ENCODE data around the gene DLGAP1.

DLGAP1 gene

DNA sequence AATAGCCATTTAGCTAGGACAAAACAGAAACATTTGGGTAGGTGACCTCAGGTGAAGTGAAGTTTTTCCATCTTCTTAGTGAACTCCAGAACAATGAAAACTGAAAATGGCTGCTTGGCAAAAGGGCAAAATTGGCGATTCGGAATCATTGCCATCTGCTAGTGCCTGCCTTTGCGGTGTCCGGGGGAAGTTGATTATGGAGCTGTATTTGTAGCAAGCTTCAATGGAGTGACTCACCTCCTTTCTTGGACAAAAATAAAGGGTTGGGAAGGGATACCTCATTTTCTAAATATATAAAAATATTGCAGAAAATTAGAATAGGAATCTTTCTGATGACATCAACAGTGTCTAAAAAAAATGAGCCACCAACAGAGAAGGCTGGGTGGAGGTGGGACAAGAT, 544.6 kb downstream of the DLGAP1 start:
- TF ChIP-seq EZH2 (IDR thresholded peaks at IDR 0.05; ENCODE audit: borderline replicate concordance, low read length) = no peak
- TF ChIP-seq, protein P1, sequence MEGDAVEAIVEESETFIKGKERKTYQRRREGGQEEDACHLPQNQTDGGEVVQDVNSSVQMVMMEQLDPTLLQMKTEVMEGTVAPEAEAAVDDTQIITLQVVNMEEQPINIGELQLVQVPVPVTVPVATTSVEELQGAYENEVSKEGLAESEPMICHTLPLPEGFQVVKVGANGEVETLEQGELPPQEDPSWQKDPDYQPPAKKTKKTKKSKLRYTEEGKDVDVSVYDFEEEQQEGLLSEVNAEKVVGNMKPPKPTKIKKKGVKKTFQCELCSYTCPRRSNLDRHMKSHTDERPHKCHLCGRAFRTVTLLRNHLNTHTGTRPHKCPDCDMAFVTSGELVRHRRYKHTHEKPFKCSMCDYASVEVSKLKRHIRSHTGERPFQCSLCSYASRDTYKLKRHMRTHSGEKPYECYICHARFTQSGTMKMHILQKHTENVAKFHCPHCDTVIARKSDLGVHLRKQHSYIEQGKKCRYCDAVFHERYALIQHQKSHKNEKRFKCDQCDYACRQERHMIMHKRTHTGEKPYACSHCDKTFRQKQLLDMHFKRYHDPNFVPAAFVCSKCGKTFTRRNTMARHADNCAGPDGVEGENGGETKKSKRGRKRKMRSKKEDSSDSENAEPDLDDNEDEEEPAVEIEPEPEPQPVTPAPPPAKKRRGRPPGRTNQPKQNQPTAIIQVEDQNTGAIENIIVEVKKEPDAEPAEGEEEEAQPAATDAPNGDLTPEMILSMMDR (IDR thresholded peaks at IDR 0.05; ENCODE audit: low read length) = no peak
- Histone ChIP-seq H3K36me3 (ENCODE audit: insufficient read depth, low read length) (no peaks in the 10 kb centered on the region; the same call in 1 of the 2 replicates), H3K79me2 (ENCODE audit: insufficient read depth, low read length) (no peaks in the 10 kb centered on the region), H3F3A (ENCODE audit: insufficient read depth, low read length) (no peaks in the 10 kb centered on the region), H3K27me3 (ENCODE audit: insufficient read depth, low read length) (no peaks in the 10 kb centered on the region), H3K9ac (ENCODE audit: low read length) (no peak overlapping the region), H3K9me2 (ENCODE audit: low read depth, low read length) (no peaks in the 10 kb centered on the region), H4K20me1 (ENCODE audit: insufficient read depth, low read length) (no peaks in the 10 kb centered on the region), H3K4me1 (ENCODE audit: insufficient read depth, low read length, severe bottlenecking) (peaks cover 40% of the 10 kb centered on the region), H3K4me2 (ENCODE audit: low read length) (no peak overlapping the region), H2AFZ (ENCODE audit: low read length) (no peak overlapping the region), H3K27ac (ENCODE audit: low read depth, low read length, poor library complexity, severe bottlenecking) (no peak overlapping the region), H3K4me3 (ENCODE audit: low read depth, low read length, poor library complexity, severe bottlenecking) (no peak overlapping the region), H3K9me3 (ENCODE audit: low read length) (no peaks in the 10 kb centered on the region)

DNA sequence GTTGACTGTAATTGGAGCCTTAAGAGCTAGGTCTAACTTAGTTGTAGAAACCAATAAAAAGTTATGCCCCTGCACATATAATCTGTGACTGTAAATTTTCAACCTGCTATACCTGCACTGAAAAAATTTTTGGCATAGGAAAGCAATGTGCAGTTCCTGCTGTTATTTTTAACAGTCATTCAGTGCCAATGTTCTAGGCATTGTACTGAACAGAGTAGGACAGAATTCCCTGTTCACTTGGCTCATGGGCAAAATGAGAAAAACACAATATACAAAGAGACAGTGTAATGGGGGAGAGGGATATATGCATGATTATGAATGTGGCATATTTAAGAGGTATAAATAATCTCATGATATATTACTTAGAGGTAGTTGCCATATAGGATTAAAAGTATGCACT, 547.2 kb downstream of the DLGAP1 start:
- H3K36me3 ChIP-seq (ENCODE audit: insufficient read depth, low read length) = no peaks in the 10 kb centered on the region; the same call in 1 of the 2 replicates
- H3K9me3 ChIP-seq (ENCODE audit: low read length) = no peaks in the 10 kb centered on the region
- no peaks in the 10 kb centered on the region for H3K79me2 ChIP-seq (ENCODE audit: insufficient read depth, low read length)
- no peak overlapping the region for H3K4me3 ChIP-seq (ENCODE audit: low read depth, low read length, poor library complexity, severe bottlenecking)
- H3K27me3 ChIP-seq (ENCODE audit: insufficient read depth, low read length) = no peaks in the 10 kb centered on the region
- no peak overlapping the region for H3K27ac ChIP-seq (ENCODE audit: low read depth, low read length, poor library complexity, severe bottlenecking)
- no peaks in the 10 kb centered on the region for H3K9me2 ChIP-seq (ENCODE audit: low read depth, low read length)
- H3K4me2 ChIP-seq (ENCODE audit: low read length) = no peak overlapping the region
- H2AFZ ChIP-seq (ENCODE audit: low read length) = no peak overlapping the region
- H3K4me1 ChIP-seq (ENCODE audit: insufficient read depth, low read length, severe bottlenecking) = peaks cover 20% of the 10 kb centered on the region
- no peaks in the 10 kb centered on the region for H4K20me1 ChIP-seq (ENCODE audit: insufficient read depth, low read length)
- no peaks in the 10 kb centered on the region for H3F3A ChIP-seq (ENCODE audit: insufficient read depth, low read length)
- TF ChIP-seq, protein P1 (IDR thresholded peaks at IDR 0.05; ENCODE audit: low read length) = no peak
- TF ChIP-seq EZH2 (IDR thresholded peaks at IDR 0.05; ENCODE audit: borderline replicate concordance, low read length) = no peak
- no peak overlapping the region for H3K9ac ChIP-seq (ENCODE audit: low read length)

DNA sequence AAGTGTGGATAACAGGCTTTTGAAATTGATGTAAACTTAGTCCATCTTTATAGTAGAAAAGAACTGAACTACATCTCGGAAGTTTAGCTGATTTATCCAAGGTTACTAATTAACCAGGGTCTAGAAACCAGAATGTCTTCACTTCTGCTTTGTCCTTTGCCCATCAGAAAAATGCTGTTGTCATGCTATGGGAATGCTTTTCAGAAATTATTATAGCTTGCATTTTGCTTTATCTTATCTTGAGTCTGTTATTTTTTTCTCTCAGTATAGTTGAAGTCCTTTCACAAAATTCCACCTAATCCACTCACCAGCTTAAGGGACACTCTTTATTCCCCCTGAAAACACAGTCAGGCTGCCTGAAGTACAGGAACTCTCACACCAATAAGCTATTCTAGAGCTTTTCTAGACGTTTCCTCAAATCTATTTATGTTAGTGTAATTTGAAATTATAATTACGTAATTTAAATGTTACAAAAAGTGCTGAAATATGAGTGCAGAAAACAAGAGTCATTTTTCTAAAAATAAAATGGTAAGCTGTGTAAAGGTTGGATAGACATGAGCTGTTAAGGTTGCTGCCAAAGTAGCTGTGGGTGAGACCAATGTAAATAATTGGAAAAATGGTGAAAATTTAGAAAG, 548.9 kb downstream of the DLGAP1 start:
- Histone ChIP-seq H3K9ac (ENCODE audit: low read length) (no peak overlapping the region), H3K4me2 (ENCODE audit: low read length) (no peak overlapping the region), H3K27me3 (ENCODE audit: insufficient read depth, low read length) (no peaks in the 10 kb centered on the region), H3K9me3 (ENCODE audit: low read length) (no peaks in the 10 kb centered on the region), H2AFZ (ENCODE audit: low read length) (no peak overlapping the region), H3K27ac (ENCODE audit: low read depth, low read length, poor library complexity, severe bottlenecking) (no peak overlapping the region), H3K9me2 (ENCODE audit: low read depth, low read length) (no peaks in the 10 kb centered on the region), H3K4me1 (ENCODE audit: insufficient read depth, low read length, severe bottlenecking) (peaks cover 12% of the 10 kb centered on the region), H3F3A (ENCODE audit: insufficient read depth, low read length) (no peaks in the 10 kb centered on the region), H3K36me3 (ENCODE audit: insufficient read depth, low read length) (no peaks in the 10 kb centered on the region; the same call in 1 of the 2 replicates), H4K20me1 (ENCODE audit: insufficient read depth, low read length) (no peaks in the 10 kb centered on the region), H3K79me2 (ENCODE audit: insufficient read depth, low read length) (no peaks in the 10 kb centered on the region), H3K4me3 (ENCODE audit: low read depth, low read length, poor library complexity, severe bottlenecking) (no peak overlapping the region)
- TF ChIP-seq, protein P1 (IDR thresholded peaks at IDR 0.05; ENCODE audit: low read length) = no peak
- TF ChIP-seq EZH2 (IDR thresholded peaks at IDR 0.05; ENCODE audit: borderline replicate concordance, low read length) = no peak

Measured in OCI-LY1 (cell line).